ENCODE results near the gene TTLL1. TPM values are rescaled to one million over a fixed set of nuclear protein-coding genes. Genes with fewer than 3 reads are reported as not detected.

TTLL1 gene
- polyA plus RNA-seq, 3 donors: 4.7 to 6.0 (median 5.6) TPM

DNA sequence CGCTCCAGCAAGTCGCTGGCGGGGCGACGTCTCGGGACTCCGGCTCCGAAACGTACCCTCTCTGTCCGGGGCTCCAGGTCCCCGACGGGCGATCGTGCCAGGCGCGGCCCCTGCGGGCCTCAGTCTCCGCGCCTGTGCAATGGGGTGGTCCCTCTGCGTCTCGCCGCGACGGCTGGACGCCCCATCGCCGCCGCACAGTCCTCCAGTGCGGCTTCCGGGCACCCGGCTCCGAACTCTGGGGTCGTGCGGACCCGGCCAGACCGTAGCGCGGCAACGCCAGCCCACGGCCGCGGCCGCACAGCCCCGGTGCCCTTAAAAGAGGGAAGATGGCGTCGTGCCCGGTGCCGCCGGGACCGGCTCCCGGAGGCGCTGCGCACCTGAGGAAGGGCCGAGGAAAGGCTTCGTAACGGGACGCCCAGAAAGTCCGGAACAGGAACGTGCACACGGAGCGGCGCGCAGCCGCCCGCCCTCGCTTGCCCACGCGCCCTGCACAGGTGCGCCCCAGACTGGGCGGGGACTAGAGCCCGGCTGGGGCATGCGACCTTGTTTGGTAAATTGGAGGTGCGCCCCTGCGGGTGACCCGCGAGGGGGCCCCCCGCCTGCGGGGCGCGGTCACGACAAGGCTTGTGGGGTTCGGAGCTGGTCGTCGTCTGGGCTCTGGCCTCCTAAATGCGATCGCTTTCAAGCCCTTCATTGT is 21.9 kb upstream of the TTLL1 start:
- H3K27ac ChIP-seq (ENCODE audit: low read depth in 1 of 2, low read length in 2 of 2): no peak overlapping the region
- Mint-ChIP-seq H3K27ac (no peak overlapping the region), H3K9me3 (peaks cover 0 to 9% (median 0%) of the 10 kb centered on the region in 7 donors), H3K4me3 (peak overlapping the region; percentile 73 to 88), H3K27me3 (ENCODE audit: low read depth in 3 of 3) (peaks cover 38 to 56% (median 43%) of the 10 kb centered on the region in 3 donors), H3K4me1 (peaks cover 31% of the 10 kb centered on the region), H3K36me3 (peaks cover 0 to 2% of the 10 kb centered on the region in 2 donors)
- H3K27me3 ChIP-seq (ENCODE audit: control insufficient read depth in 2 of 2, insufficient read depth in 2 of 2, low read length in 2 of 2): peaks cover 8 to 39% of the 10 kb centered on the region in 2 donors
- H3K9me3 ChIP-seq (replicated peaks in 1 of 2; ENCODE audit: control insufficient read depth in 1 of 2, insufficient read depth in 1 of 2, low read length in 2 of 2): no peaks in the 10 kb centered on the region
- peak overlapping the region; percentile 91 for H2AFZ ChIP-seq (ENCODE audit: insufficient read depth, low read depth, low read length, poor library complexity, severe bottlenecking)
- 3% methylated on average over 86 of the region's 86 CpGs for WGBS (ENCODE audit: insufficient coverage)
- H3K4me1 ChIP-seq (ENCODE audit: control insufficient read depth in 1 of 2, insufficient read depth in 2 of 2, low read length in 2 of 2): peaks cover 34 to 41% of the 10 kb centered on the region in 2 donors
- H3K79me2 ChIP-seq (ENCODE audit: insufficient read depth, low read length): no peaks in the 10 kb centered on the region
- intact Hi-C loops (cut with micrococcal nuclease): no loop called here
- peak overlapping the region; percentile 38 to 80 (median 41) for H3K4me3 ChIP-seq (replicated peaks in 1 of 3; ENCODE audit: low read depth in 2 of 3, low read length in 3 of 3)
- TF ChIP-seq, protein P1, sequence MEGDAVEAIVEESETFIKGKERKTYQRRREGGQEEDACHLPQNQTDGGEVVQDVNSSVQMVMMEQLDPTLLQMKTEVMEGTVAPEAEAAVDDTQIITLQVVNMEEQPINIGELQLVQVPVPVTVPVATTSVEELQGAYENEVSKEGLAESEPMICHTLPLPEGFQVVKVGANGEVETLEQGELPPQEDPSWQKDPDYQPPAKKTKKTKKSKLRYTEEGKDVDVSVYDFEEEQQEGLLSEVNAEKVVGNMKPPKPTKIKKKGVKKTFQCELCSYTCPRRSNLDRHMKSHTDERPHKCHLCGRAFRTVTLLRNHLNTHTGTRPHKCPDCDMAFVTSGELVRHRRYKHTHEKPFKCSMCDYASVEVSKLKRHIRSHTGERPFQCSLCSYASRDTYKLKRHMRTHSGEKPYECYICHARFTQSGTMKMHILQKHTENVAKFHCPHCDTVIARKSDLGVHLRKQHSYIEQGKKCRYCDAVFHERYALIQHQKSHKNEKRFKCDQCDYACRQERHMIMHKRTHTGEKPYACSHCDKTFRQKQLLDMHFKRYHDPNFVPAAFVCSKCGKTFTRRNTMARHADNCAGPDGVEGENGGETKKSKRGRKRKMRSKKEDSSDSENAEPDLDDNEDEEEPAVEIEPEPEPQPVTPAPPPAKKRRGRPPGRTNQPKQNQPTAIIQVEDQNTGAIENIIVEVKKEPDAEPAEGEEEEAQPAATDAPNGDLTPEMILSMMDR (IDR thresholded peaks at IDR 0.05): no peak
- DNase-seq: no peak
- H3K9ac ChIP-seq (ENCODE audit: insufficient read depth, low read length, poor library complexity, severe bottlenecking): peak overlapping the region; percentile 64
- H3K36me3 ChIP-seq (replicated peaks in 1 of 2; ENCODE audit: control insufficient read depth in 1 of 2, insufficient read depth in 2 of 2, low read length in 2 of 2): no peaks in the 10 kb centered on the region
- H3K4me2 ChIP-seq (replicated peaks; ENCODE audit: extremely low read depth, low read length, poor library complexity, severe bottlenecking): peak overlapping the region; percentile 97
- H4K20me1 ChIP-seq (ENCODE audit: insufficient read depth, low read length): no peaks in the 10 kb centered on the region

DNA sequence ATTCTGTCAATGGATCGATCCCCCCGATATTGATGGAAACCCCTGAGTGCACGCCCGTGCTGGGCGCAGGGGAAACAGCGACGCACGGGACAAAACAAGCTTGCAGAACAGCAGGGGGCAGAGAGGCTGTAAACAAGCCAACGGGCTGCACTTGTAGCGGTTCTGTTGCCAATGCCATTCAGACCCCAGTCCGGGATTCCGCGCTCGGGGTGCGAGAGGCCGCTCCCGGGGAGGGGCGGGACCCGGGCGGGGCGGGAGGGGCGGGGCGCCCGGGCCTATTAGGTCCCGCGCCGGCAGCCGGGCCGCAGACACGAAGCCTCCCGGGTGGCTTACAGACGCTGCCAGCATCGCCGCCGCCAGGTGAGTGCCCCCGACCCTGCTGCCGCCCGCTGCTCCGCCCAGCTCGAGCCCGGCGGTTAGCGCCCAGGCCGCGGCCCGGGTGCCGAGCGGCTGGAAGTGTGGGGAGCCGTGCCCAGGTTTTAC is 21.3 kb upstream of the TTLL1 start, which contains the start of gene BIK:
Gene BIK, plus strand, starts transcription at position 307 of the 483 bp plus-strand sequence. CDS start 13,273 bp downstream, outside the sequence.
- H3K36me3 Mint-ChIP-seq: peaks cover 0 to 2% of the 10 kb centered on the region in 2 donors
- no peaks in the 10 kb centered on the region for H3K36me3 ChIP-seq (replicated peaks in 1 of 2; ENCODE audit: control insufficient read depth in 1 of 2, insufficient read depth in 2 of 2, low read length in 2 of 2)
- peak within 1 kb of the TSS in 2 of 7 donors; percentile 9 to 53 for H3K27ac Mint-ChIP-seq
- H4K20me1 ChIP-seq (ENCODE audit: insufficient read depth, low read length): no peaks in the 10 kb centered on the region
- under 1% methylated on average over 46 of the region's 49 CpGs for WGBS (ENCODE audit: insufficient coverage)
- no peak within 1 kb of the TSS for H3K27ac ChIP-seq (ENCODE audit: low read depth in 1 of 2, low read length in 2 of 2)
- H3K9me3 Mint-ChIP-seq: peaks cover 0 to 9% (median 0%) of the 10 kb centered on the region in 7 donors
- peaks cover 28 to 35% of the 10 kb centered on the region in 2 donors for H3K4me1 ChIP-seq (ENCODE audit: control insufficient read depth in 1 of 2, insufficient read depth in 2 of 2, low read length in 2 of 2)
- H3K4me1 Mint-ChIP-seq: peaks cover 25% of the 10 kb centered on the region
- intact Hi-C loops (cut with micrococcal nuclease): no loop called here
- TF ChIP-seq, protein P1 (IDR thresholded peaks at IDR 0.05): no peak
- peaks cover 43 to 56% (median 43%) of the 10 kb centered on the region in 3 donors for H3K27me3 Mint-ChIP-seq (ENCODE audit: low read depth in 3 of 3)
- H3K4me3 Mint-ChIP-seq: peak within 1 kb of the TSS; percentile 75 to 91
- peak within 1 kb of the TSS; percentile 38 to 80 (median 41) for H3K4me3 ChIP-seq (replicated peaks in 1 of 3; ENCODE audit: low read depth in 2 of 3, low read length in 3 of 3)
- H3K4me2 ChIP-seq (replicated peaks; ENCODE audit: extremely low read depth, low read length, poor library complexity, severe bottlenecking): peak within 1 kb of the TSS; percentile 97
- no peaks in the 10 kb centered on the region for H3K9me3 ChIP-seq (replicated peaks in 1 of 2; ENCODE audit: control insufficient read depth in 1 of 2, insufficient read depth in 1 of 2, low read length in 2 of 2)
- H3K79me2 ChIP-seq (ENCODE audit: insufficient read depth, low read length): no peaks in the 10 kb centered on the region
- H3K27me3 ChIP-seq (ENCODE audit: control insufficient read depth in 2 of 2, insufficient read depth in 2 of 2, low read length in 2 of 2): peaks cover 8 to 39% of the 10 kb centered on the region in 2 donors
- peak within 1 kb of the TSS; percentile 64 for H3K9ac ChIP-seq (ENCODE audit: insufficient read depth, low read length, poor library complexity, severe bottlenecking)
- peak; percentile 44 to 53 (median 49) for DNase-seq
- H2AFZ ChIP-seq (ENCODE audit: insufficient read depth, low read depth, low read length, poor library complexity, severe bottlenecking): peak within 1 kb of the TSS; percentile 91

All from CD14-positive monocyte (primary cell).